Non-pigmented ciliary epithelial cell (primary cell): ENCODE measurements around the gene PLCB2.

ENCODE experiments used
- DNase-seq: peaks from one replicate; pipeline ENCODE4 v3.0.0-alpha.2; 2010; ENCODE audit warnings: low read depth

The PLCB2 gene

DNA sequence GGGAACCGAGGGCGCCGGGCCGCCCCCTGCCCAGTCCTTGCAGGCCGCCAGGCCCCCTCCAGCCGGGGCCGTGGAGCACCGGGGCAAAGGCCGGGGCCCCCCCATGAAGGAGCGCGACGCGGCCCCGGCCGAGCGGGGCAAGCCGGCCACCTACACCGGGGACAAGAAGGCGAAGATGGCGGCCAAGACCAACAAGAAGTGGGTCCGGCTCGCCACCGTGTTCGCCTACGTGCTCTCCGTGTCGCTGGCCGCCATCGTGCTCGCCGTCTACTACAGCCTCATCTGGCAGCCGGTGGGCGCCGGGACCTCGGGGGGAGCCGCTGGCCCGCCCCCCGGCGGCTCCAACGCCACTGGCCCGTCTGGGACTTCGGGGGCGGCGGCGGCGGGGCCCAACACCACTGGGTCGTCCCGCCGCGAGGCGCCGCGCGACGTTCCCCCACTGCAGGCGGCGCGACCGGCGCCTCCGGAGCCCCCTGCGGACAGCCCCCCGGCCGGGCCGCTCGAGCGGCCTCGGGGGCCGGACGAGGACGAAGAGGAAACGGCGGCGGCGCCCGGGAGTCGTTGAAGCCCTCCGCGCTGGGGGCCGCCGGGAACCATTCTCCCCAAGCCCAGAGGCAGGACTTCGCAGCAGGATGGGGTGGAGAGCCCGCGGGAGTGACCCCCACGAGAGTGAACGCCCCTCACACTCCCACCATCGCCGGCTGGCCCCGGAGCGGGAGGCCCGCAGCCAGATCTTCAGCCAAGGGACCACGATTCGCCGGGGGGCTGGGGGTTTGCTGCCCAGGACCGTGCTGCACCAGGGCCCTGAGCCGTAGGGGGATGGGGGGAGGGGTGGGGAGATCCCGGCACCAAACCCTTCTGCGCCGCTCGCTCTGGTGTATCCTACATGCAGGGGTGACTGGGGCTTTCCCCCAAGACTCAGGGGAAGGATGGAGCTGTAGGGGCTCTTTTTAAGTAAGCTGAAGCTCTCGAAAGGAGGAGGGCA lies 16.5 kb upstream of the PLCB2 start:
- no peak for DNase-seq

GRCh38 chr15:40323239-40323952 lies 15.7 kb upstream of the PLCB2 start, which contains the start of gene INAFM2:
TSS of gene INAFM2 (plus strand) at chr15:40323692. CDS start at chr15:40324056, 364 bp downstream.
- DNase-seq, result no peak

GRCh38 chr15:40322531-40323238 lies 14.9 kb upstream of the PLCB2 start:
- DNase-seq, result no peak

DNA sequence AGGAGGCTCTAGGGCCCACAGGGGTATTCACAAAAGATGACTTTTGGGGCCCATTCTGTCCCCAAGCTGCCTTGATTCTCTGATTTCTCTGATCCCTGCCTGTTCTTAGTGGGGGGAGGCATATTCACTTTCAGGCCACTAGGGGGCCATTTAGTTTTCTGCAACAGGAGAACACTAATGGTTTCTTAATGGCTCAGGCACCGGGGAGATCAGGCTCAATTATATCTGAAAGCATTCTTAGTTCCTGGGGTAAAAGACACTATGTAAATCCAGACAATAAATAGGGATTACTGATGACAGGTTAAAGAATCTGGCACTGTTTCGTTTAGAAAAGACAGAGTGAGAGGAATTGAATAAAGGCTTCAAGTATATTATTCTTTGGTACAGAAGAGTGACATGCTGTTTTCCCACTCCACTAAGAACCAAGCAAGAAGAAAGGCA lies 13.2 kb upstream of the PLCB2 start:
- DNase-seq, result no peak

- no peak for DNase-seq
Observed at GRCh38 chr15:40320409-40320808, 12.7 kb upstream of the PLCB2 start.

DNA sequence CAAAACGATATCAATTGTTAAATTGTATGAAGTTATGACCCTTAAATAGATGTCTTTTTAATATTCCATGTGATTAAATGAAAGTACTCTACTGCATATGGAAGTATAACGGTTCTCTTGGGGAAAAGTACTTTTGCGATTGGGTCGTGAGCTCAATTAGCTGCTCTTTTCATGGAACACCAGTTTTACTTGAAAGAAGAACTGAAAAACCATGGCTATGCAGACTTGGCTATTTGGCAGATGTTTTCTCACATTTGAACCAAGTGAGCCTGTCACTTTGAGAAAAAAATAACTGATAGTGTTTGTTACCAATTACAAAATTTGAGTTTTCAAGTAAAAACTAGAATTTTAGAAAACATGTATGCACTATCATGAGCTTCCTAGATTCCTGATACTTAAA lies 9.8 kb upstream of the PLCB2 start:
- DNase-seq, result no peak

DNA sequence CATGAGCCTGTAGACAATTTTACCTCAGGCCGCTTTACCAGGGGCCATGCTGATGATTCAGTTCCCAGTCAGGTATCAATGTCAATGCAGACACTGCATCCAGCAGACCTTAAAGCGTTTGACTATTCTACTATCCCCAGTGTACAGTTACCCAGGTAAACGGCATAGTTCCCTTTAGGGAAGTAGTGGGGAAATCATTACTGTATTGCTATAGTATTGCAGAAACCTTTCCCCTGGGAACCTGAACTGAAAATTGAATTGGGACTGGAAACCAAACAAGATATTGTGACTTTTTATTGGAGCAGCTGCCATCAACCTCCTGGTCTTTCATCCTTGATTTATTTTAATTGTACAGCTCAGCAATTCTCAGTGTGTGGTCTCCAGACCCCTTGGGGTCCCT lies 9.2 kb upstream of the PLCB2 start:
- DNase-seq, result no peak

DNA sequence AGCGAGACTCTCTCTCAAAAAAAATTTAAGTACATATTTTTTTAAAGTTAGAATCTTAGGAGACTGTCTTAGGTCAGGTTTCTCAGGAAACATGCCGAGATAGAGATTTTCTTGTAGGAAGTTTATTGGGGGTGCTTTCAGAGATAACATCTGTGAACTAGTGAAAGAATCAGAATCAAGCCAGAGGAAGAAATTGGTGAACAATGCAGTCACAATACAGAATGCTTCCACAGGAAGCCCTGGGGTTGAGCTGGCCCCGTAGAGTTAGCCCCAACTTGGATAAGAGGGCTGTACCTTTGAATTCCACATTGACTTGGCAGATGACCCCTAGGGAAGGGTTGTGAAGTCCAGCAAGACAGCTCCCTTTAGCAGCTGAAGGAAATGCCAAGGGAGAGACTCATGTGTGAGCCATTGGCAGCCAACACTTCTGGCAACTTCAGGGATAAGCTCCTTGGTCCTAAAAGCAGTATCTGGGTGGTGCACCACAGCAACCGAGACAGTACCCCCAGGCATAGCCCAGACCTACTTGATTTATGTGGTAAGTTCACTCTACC lies 7.1 kb upstream of the PLCB2 start:
- no peak for DNase-seq

GRCh38 chr15:40313531-40314398 lies 6.0 kb upstream of the PLCB2 start:
- DNase-seq, result no peak

DNA sequence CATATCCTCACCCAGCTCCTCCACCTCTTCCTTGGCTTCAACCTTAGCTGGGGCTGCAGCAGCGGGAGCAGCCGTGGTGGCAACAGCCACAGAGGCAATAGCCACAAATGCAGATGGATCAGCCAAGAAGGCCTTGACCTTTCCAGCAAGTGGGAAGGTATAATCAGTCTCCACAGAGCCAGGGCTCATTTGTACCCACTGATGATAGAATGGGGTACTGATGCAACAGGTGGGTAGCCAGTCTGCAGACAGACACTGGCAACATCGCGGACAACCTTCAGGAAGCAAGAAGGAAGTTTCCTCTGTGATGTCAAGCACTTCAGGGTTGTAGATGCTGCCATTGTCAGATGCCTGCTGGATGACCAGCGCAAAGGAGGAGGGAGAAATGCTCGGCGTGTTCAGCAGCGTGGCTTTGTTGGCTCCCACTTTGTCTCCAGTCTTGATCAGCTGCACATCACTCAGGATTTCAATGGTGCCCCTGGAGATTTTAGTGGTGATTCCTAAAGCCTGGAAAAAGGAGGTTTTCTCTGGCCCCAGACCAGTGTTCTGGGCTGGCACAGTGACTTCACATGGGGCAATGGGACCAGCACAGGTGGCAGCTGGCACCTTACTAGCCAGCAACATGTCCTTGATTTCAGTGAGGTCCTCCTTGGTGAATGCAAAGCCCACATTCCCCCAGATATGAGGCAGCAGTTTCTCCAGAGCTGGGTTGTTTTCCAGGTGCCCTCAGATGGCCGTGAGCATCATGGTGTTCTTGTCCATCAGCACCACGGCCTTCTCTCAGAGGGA lies 4.8 kb upstream of the PLCB2 start:
- DNase-seq, result no peak

- no peak for DNase-seq
Observed at GRCh38 chr15:40310993-40311392, 3.3 kb upstream of the PLCB2 start.

GRCh38 chr15:40310001-40310959 lies 2.5 kb upstream of the PLCB2 start:
- DNase-seq, result no peak

GRCh38 chr15:40309344-40309862 lies 1.7 kb upstream of the PLCB2 start:
- DNase-seq, result no peak

DNA sequence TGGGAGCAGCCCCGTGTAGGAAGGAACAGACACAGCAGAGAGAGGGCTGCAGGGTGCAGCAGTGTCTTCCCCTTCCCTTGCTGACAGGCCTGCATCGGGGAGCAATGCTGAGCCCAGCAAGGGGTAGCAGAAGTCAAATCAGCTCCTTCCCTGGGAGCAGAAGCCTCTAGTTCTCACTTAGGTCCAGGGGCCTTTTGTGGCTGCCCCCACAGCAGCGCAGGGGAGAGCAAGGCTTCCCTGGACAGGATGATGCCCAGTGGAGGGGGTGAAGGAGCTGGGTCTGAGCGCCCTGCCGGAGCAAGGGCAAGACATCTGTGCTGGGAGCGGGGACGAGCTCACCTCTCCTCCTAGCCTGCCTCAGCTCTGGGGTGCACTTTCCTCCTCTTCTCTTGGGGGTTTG lies 827 bp downstream of the PLCB2 start:
- no peak for DNase-seq

GRCh38 chr15:40306371-40306770 lies 1.4 kb downstream of the PLCB2 start:
- DNase-seq, result no peak

- no peak for DNase-seq
Observed at GRCh38 chr15:40305281-40305680, 2.5 kb downstream of the PLCB2 start.

DNA sequence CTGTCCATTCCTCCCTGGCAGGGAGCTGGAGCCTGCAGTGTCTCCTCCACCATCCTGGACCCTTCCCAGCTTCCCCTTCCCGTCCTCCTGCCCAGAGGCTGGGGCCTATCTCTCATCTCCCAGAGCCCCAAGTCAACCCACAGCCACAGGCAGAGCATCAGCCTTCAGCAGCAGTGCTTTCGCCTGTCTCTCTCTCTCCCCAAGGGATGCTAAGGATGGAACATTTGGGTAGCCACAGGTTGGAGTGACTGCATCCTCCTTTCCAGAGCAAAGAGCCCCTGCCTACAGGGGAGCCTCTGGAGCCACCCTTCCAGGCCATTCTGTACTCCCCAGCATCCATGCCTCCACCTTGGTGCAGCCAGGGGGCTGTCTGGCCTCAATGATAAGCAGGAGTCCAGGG lies 4.2 kb downstream of the PLCB2 start:
- DNase-seq, result no peak

DNA sequence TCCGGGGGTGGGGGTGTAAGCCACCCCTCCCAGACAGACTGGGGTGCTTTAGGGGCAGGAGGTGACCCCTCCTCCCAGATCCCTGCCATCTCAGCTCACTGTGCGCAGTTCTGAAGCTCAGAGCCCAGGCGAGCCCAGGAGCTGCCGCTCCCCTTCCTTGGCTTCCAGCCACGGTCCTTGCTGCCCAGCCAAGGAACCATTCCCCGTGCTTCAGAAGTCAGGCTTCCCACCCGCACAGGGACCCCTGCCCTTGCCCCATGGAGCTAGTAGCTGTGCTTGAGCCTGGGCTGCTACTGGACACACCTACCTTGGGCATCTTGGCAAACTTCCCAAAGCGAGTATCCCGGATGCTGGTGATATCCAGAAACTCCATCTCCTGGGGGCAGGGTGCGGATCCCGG lies 4.8 kb downstream of the PLCB2 start:
- DNase-seq, result no peak
